ENCODE data around the gene SF3B2. TPM values are rescaled to one million over a fixed set of nuclear protein-coding genes. Genes with fewer than 3 reads are reported as not detected.

Gene SF3B2
- total and polyA plus RNA-seq, 9 of the 15 experiments (the other 6 are each of a cell fraction or from before 2014, with no cell fraction given), result 58.3 to 248 (median 157) TPM

- peak; percentile 78 to 87 for TF ChIP-seq RAD21 (CRISPR knock-in tag; conservative IDR thresholded peaks at IDR 0.05 in 1 of 2, IDR thresholded peaks at IDR 0.05 in 1 of 2)
- no peak for TF ChIP-seq CHD7 (IDR thresholded peaks at IDR 0.05; ENCODE audit: low read depth, low read length)
- TF ChIP-seq, protein P1, sequence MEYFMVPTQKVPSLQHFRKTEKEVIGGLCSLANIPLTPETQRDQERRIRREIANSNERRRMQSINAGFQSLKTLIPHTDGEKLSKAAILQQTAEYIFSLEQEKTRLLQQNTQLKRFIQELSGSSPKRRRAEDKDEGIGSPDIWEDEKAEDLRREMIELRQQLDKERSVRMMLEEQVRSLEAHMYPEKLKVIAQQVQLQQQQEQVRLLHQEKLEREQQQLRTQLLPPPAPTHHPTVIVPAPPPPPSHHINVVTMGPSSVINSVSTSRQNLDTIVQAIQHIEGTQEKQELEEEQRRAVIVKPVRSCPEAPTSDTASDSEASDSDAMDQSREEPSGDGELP (CRISPR knock-in tag; IDR thresholded peaks at IDR 0.05; ENCODE audit: borderline replicate concordance), result peak; percentile 84; the same call in 1 of the 2 replicates
- TF ChIP-seq CREM (IDR thresholded peaks at IDR 0.05; ENCODE audit: low read depth), result no peak; the same call in 1 of the 2 replicates
- TF ChIP-seq ZMIZ1 (IDR thresholded peaks at IDR 0.05; ENCODE audit: low read depth in 2 of 2, low read length in 2 of 2), result peak in 1 of 2 experiments; percentile 44; a peak in 1 of 4 replicates
- TF ChIP-seq FOXM1 (IDR thresholded peaks at IDR 0.05; ENCODE audit: low read depth), result no peak
- TF ChIP-seq FOXM1 (CRISPR knock-in tag; IDR thresholded peaks at IDR 0.05; ENCODE audit: low read depth), result no peak
- no peak for TF ChIP-seq ZNF830 (CRISPR knock-in tag; IDR thresholded peaks at IDR 0.05)
- no peak for TF ChIP-seq PCBP1 (IDR thresholded peaks at IDR 0.05; ENCODE audit: low read depth, low read length, poor library complexity, severe bottlenecking)
These were observed 29.6 kb upstream of the SF3B2 start (continued) for GRCh38 chr11:66022401-66023185.

Data from K562 (cell line).